K562 (cell line): ENCODE measurements around the gene RFNG. TPM values are rescaled to one million over a fixed set of nuclear protein-coding genes. Genes with fewer than 3 reads are reported as not detected.
A peak's percentile ranks its signal among the peaks of the same experiment; 100 is the strongest.

Experiments
- CBX5 ChIP-seq: IDR thresholded peaks from 2 replicates; pipeline ENCODE4 v1.6.1; 2014; ENCODE audit warnings: low read depth, borderline replicate concordance
- FOXJ2 ChIP-seq: fragments of 200-800 bp; sonication (Bioruptor generic); IDR thresholded peaks from 2 replicates; pipeline ENCODE4 v1.6.1; 2016; ENCODE audit warnings: missing genetic modification characterization, missing compliant biosample characterization
- GABPB2 ChIP-seq: fragments of 250-450 bp; sonication (Bioruptor Pico); conservative IDR thresholded peaks from 2 replicates; pipeline ENCODE4 v1.5.1; 2021; ENCODE audit warnings: mild to moderate bottlenecking
- ILK ChIP-seq: fragments of 450-650 bp; IDR thresholded peaks from 2 replicates; pipeline ENCODE4 v1.6.1; 2016; ENCODE audit warnings: missing genetic modification characterization, low read depth, mild to moderate bottlenecking, missing compliant biosample characterization, moderate library complexity, borderline replicate concordance
- RBFOX2 ChIP-seq: fragments of 200-400 bp; formaldehyde crosslinking; IDR thresholded peaks from 2 replicates; pipeline ENCODE4 v1.6.1; 2017; ENCODE audit warnings: low read depth, mild to moderate bottlenecking, low read length, moderate library complexity
- ZFX ChIP-seq: sonication (generic); formaldehyde crosslinking; IDR thresholded peaks from 2 replicates; pipeline ENCODE4 v1.8.0; 2022; ENCODE audit warnings: mild to moderate bottlenecking, missing genetic modification reagents, moderate library complexity
- ZNF184 ChIP-seq: sonication (generic); formaldehyde crosslinking; IDR thresholded peaks from 2 replicates; pipeline ENCODE4 v1.5.0; 2020; ENCODE audit warnings: missing genetic modification reagents
- ZNF584 ChIP-seq: fragments of 200-800 bp; sonication (Bioruptor generic); IDR thresholded peaks from 2 replicates; pipeline ENCODE4 v1.6.1; 2016; ENCODE audit warnings: low read depth, mild to moderate bottlenecking, missing genetic modification characterization, missing compliant biosample characterization
- ZNF707 ChIP-seq: fragments of 250-450 bp; sonication (Bioruptor Pico); conservative IDR thresholded peaks from 2 replicates; pipeline ENCODE4 v1.8.0; 2022; ENCODE audit warnings: inconsistent platforms, mild to moderate bottlenecking, moderate library complexity
- polyA plus RNA-seq, 8 experiments: library from polyadenylated mRNA; depleted of rRNA in 4 of 8; stranded (reverse) in 5 of 8; unstranded in 3 of 8; fragments of >200 nt; fragmentation: Nextera tagmentation in 2 of 8; fragmentation: Illumina TruSeq in 1 of 8; extraction: Ambion mirVana in 2 of 8; extraction: Trizol in 1 of 8; gene quantifications; 2 replicates each; pipeline versions ENCODE4 v1.2.1 to v1.2.3, GENCODE V29; 2011 to 2014; ENCODE audit warnings: inconsistent platforms in 1 of 8, missing spikeins in 1 of 8
- total RNA-seq, 7 experiments: library from RNA; depleted of rRNA in 6 of 7; stranded (reverse); fragments of >200 nt in 6 of 7; fragmentation: Illumina TruSeq in 2 of 7; extraction: Trizol in 2 of 7; gene quantifications; 2 replicates each; pipeline versions ENCODE4 v1.2.1 to v1.2.3, GENCODE V29; 2011 to 2021; ENCODE audit warnings: low replicate concordance in 1 of 7
- TF ChIP-seq, protein P1 (sequence below): sonication (generic); formaldehyde crosslinking; IDR thresholded peaks from 2 replicates; pipeline ENCODE4 v1.8.1; 2023; ENCODE audit warnings: missing genetic modification reagents, mild to moderate bottlenecking, borderline replicate concordance
- TF ChIP-seq, protein P2 (sequence below): sonication (generic); formaldehyde crosslinking; IDR thresholded peaks from 2 replicates; pipeline ENCODE4 v1.8.1; 2023; ENCODE audit warnings: mild to moderate bottlenecking, missing genetic modification reagents
- TF ChIP-seq, protein P3 (sequence below): fragments of 450-650 bp; conservative IDR thresholded peaks from 2 replicates; pipeline ENCODE4 v1.6.1; 2016; ENCODE audit warnings: missing genetic modification characterization, low read depth, mild to moderate bottlenecking, control low read depth, missing compliant biosample characterization
- TF ChIP-seq, protein P4 (sequence below): fragments of 250-450 bp; sonication (Bioruptor Pico); IDR thresholded peaks from 2 replicates; pipeline ENCODE4 v1.4.0; 2020; ENCODE audit warnings: mild to moderate bottlenecking, moderate library complexity
- TF ChIP-seq, protein P5 (sequence below), 2 experiments: fragments of 450-650 bp; IDR thresholded peaks; 2 replicates each; pipeline ENCODE4 v1.6.1; 2016

Gene RFNG
- total and polyA plus RNA-seq, 9 of the 15 experiments (the other 6 are each of a cell fraction or from before 2014, with no cell fraction given), result 0.32 to 32.8 (median 9.5) TPM

DNA sequence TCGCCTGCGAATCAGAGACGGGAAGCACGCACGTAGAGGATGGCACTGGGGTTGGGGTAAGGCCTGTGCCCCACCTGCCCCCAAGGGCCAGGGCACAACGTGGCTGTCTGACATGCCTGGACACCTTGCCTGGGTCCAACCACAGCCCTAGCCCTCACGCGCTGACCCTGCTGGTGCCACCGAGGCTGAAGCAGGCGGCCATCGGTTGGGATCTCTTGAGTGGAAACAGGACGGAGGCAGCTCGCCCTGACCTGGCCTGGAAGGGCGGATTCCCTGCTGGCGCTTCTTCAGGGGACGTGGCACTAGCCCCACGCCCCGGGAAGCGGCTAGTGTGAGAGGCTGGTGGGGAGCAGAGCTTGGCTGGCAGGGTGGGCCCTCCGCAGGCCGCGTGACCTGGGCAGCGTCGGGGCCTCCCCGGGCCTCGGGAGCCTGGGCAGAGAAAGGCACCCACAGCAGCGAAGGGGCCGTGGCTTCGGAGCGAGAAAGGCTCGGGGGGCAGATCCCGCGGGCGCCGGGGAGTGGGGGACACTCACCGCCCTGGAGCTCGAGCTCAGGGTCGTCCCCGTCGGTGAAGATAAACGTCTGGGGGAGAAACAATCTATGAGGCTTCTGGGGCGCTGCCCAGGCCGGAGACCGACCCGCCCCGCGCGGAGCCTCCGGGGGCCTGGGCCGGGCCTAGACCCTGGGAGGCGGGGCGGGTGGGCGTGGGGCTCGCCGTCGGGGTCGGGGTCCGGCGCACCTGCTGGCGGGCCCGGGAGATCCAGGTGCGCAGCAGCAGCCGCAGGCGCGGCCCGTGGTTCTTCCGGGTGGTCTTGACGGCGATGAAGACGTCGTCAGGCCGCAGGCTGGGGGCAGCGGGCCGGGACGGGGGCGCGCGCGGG lies 610 bp downstream of the RFNG start (continued):
- TF ChIP-seq, protein P1, sequence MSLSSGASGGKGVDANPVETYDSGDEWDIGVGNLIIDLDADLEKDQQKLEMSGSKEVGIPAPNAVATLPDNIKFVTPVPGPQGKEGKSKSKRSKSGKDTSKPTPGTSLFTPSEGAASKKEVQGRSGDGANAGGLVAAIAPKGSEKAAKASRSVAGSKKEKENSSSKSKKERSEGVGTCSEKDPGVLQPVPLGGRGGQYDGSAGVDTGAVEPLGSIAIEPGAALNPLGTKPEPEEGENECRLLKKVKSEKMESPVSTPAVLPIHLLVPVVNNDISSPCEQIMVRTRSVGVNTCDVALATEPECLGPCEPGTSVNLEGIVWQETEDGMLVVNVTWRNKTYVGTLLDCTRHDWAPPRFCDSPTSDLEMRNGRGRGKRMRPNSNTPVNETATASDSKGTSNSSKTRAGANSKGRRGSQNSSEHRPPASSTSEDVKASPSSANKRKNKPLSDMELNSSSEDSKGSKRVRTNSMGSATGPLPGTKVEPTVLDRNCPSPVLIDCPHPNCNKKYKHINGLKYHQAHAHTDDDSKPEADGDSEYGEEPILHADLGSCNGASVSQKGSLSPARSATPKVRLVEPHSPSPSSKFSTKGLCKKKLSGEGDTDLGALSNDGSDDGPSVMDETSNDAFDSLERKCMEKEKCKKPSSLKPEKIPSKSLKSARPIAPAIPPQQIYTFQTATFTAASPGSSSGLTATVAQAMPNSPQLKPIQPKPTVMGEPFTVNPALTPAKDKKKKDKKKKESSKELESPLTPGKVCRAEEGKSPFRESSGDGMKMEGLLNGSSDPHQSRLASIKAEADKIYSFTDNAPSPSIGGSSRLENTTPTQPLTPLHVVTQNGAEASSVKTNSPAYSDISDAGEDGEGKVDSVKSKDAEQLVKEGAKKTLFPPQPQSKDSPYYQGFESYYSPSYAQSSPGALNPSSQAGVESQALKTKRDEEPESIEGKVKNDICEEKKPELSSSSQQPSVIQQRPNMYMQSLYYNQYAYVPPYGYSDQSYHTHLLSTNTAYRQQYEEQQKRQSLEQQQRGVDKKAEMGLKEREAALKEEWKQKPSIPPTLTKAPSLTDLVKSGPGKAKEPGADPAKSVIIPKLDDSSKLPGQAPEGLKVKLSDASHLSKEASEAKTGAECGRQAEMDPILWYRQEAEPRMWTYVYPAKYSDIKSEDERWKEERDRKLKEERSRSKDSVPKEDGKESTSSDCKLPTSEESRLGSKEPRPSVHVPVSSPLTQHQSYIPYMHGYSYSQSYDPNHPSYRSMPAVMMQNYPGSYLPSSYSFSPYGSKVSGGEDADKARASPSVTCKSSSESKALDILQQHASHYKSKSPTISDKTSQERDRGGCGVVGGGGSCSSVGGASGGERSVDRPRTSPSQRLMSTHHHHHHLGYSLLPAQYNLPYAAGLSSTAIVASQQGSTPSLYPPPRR (CRISPR knock-in tag), result no peak
- TF ChIP-seq ZNF584, result no peak
- TF ChIP-seq ILK (tag), result no peak
- peak; percentile 61 for TF ChIP-seq ZFX (CRISPR knock-in tag)
- TF ChIP-seq GABPB2 (CRISPR knock-in tag), result no peak
- TF ChIP-seq, protein P2, sequence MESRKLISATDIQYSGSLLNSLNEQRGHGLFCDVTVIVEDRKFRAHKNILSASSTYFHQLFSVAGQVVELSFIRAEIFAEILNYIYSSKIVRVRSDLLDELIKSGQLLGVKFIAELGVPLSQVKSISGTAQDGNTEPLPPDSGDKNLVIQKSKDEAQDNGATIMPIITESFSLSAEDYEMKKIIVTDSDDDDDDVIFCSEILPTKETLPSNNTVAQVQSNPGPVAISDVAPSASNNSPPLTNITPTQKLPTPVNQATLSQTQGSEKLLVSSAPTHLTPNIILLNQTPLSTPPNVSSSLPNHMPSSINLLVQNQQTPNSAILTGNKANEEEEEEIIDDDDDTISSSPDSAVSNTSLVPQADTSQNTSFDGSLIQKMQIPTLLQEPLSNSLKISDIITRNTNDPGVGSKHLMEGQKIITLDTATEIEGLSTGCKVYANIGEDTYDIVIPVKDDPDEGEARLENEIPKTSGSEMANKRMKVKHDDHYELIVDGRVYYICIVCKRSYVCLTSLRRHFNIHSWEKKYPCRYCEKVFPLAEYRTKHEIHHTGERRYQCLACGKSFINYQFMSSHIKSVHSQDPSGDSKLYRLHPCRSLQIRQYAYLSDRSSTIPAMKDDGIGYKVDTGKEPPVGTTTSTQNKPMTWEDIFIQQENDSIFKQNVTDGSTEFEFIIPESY (CRISPR knock-in tag), result peak; percentile 36; the same call in 1 of the 2 replicates
- TF ChIP-seq RBFOX2, result peak; percentile 50; the same call in 1 of the 2 replicates
- no peak for TF ChIP-seq CBX5
- TF ChIP-seq ZNF184 (CRISPR knock-in tag), result no peak
- TF ChIP-seq, protein P3, sequence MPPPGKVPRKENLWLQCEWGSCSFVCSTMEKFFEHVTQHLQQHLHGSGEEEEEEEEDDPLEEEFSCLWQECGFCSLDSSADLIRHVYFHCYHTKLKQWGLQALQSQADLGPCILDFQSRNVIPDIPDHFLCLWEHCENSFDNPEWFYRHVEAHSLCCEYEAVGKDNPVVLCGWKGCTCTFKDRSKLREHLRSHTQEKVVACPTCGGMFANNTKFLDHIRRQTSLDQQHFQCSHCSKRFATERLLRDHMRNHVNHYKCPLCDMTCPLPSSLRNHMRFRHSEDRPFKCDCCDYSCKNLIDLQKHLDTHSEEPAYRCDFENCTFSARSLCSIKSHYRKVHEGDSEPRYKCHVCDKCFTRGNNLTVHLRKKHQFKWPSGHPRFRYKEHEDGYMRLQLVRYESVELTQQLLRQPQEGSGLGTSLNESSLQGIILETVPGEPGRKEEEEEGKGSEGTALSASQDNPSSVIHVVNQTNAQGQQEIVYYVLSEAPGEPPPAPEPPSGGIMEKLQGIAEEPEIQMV (tag), result no peak
- TF ChIP-seq ZNF707 (CRISPR knock-in tag), result no peak
- TF ChIP-seq, protein P4, sequence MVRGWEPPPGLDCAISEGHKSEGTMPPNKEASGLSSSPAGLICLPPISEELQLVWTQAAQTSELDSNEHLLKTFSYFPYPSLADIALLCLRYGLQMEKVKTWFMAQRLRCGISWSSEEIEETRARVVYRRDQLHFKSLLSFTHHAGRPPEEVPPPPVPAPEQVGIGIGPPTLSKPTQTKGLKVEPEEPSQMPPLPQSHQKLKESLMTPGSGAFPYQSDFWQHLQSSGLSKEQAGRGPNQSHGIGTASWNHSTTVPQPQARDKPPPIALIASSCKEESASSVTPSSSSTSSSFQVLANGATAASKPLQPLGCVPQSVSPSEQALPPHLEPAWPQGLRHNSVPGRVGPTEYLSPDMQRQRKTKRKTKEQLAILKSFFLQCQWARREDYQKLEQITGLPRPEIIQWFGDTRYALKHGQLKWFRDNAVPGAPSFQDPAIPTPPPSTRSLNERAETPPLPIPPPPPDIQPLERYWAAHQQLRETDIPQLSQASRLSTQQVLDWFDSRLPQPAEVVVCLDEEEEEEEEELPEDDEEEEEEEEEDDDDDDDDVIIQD (CRISPR knock-in tag), result no peak
- no peak for TF ChIP-seq FOXJ2 (tag)
- TF ChIP-seq, protein P5, sequence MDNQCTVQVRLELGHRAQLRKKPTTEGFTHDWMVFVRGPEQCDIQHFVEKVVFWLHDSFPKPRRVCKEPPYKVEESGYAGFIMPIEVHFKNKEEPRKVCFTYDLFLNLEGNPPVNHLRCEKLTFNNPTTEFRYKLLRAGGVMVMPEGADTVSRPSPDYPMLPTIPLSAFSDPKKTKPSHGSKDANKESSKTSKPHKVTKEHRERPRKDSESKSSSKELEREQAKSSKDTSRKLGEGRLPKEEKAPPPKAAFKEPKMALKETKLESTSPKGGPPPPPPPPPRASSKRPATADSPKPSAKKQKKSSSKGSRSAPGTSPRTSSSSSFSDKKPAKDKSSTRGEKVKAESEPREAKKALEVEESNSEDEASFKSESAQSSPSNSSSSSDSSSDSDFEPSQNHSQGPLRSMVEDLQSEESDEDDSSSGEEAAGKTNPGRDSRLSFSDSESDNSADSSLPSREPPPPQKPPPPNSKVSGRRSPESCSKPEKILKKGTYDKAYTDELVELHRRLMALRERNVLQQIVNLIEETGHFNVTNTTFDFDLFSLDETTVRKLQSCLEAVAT (IDR thresholded peaks at IDR 0.05), result 0 out of 4 replicates have a peak, but pooled peaks of 1 of the 2 experiments have one; percentile 26
- TF ChIP-seq, all 486 proteins: peak for 14
